NT2/D1 (cell line): ENCODE data around the gene REN.

Source experiments
- SUZ12 ChIP-seq: IDR thresholded peaks from 2 replicates; pipeline ENCODE4 v1.6.1; 2011; ENCODE audit not compliant: insufficient read length, insufficient read depth; ENCODE audit errors: extremely low read depth
- YY1 ChIP-seq: IDR thresholded peaks from 2 replicates; pipeline ENCODE4 v1.6.1; 2011; ENCODE audit not compliant: insufficient read length, insufficient read depth

GRCh38 chr1:204105131-204105515, 61.0 kb downstream of the REN start:
- TF ChIP-seq SUZ12 = no peak
- TF ChIP-seq YY1 = no peak
